HepG2 (cell line): ENCODE measurements around the gene MFSD11. TPM values are rescaled to one million over a fixed set of nuclear protein-coding genes. Genes with fewer than 3 reads are reported as not detected.

Experiments
- MIER3 ChIP-seq: IDR thresholded peaks from 2 replicates; pipeline ENCODE4 v1.6.1; 2016; ENCODE audit warnings: missing compliant biosample characterization, borderline replicate concordance
- PRPF4 ChIP-seq: fragments of 200-400 bp; formaldehyde crosslinking; IDR thresholded peaks from 2 replicates; pipeline ENCODE4 v1.6.1; 2016; ENCODE audit warnings: low read length, low read depth; ENCODE audit not compliant: poor library complexity, severe bottlenecking
- SNRNP70 ChIP-seq: fragments of 200-400 bp; formaldehyde crosslinking; IDR thresholded peaks from 2 replicates; pipeline ENCODE4 v1.6.1; 2017; ENCODE audit warnings: mild to moderate bottlenecking, low read depth, low read length, moderate library complexity
- TCF7 ChIP-seq: sonication (generic); IDR thresholded peaks from 2 replicates; pipeline ENCODE4 v1.6.1; 2016; ENCODE audit warnings: antibody characterized with exemption, low read depth
- ZNF83 ChIP-seq: sonication (generic); formaldehyde crosslinking; IDR thresholded peaks from 2 replicates; pipeline ENCODE4 v1.4.0; 2020; ENCODE audit warnings: missing genetic modification reagents, mild to moderate bottlenecking, borderline replicate concordance
- polyA plus RNA-seq, 8 experiments: library from polyadenylated mRNA; depleted of rRNA in 3 of 8; stranded (reverse) in 7 of 8; unstranded in 1 of 8; fragments of >200 nt; fragmentation: Illumina TruSeq in 4 of 8; extraction: Trizol in 4 of 8; gene quantifications; 2 replicates each; pipeline versions ENCODE4 v1.2.1 to v1.2.3, GENCODE V29; 2011 to 2016; ENCODE audit warnings: low read depth in 4 of 8, missing spikeins in 1 of 8, mixed read lengths in 1 of 8; ENCODE audit not compliant: insufficient read depth in 1 of 8
- total RNA-seq, 5 experiments: library from RNA; depleted of rRNA; stranded (reverse); fragments of >200 nt; fragmentation: Illumina TruSeq; extraction: Trizol; gene quantifications; 2 replicates each; pipeline ENCODE4 v1.2.3, GENCODE V29; 2016; ENCODE audit warnings: low read depth in 1 of 5
- TF ChIP-seq, protein P1 (sequence below): sonication (generic); formaldehyde crosslinking; IDR thresholded peaks from 2 replicates; pipeline ENCODE4 v1.5.1; 2020; ENCODE audit warnings: mild to moderate bottlenecking, missing genetic modification reagents, moderate library complexity
- TF ChIP-seq, protein P2 (sequence below): sonication (generic); formaldehyde crosslinking; IDR thresholded peaks from 2 replicates; pipeline ENCODE4 v1.4.0; 2020; ENCODE audit warnings: missing genetic modification reagents, mild to moderate bottlenecking, borderline replicate concordance
- TF ChIP-seq, protein P3 (sequence below): fragments of 450-650 bp; IDR thresholded peaks from 2 replicates; pipeline ENCODE4 v1.6.1; 2017; ENCODE audit warnings: mild to moderate bottlenecking
- TF ChIP-seq, protein P4 (sequence below): sonication (generic); formaldehyde crosslinking; IDR thresholded peaks from 2 replicates; pipeline ENCODE4; 2020; ENCODE audit warnings: missing genetic modification reagents, mild to moderate bottlenecking, borderline replicate concordance
- TF ChIP-seq, protein P5 (sequence below): sonication (generic); formaldehyde crosslinking; IDR thresholded peaks from 2 replicates; pipeline ENCODE4 v1.5.0; 2020; ENCODE audit warnings: missing genetic modification reagents

The MFSD11 gene
- total and polyA plus RNA-seq, 2 of the 13 experiments (the other 11 are each of a cell fraction or from before 2014, with no cell fraction given) = 26.1 to 36.3 TPM

DNA sequence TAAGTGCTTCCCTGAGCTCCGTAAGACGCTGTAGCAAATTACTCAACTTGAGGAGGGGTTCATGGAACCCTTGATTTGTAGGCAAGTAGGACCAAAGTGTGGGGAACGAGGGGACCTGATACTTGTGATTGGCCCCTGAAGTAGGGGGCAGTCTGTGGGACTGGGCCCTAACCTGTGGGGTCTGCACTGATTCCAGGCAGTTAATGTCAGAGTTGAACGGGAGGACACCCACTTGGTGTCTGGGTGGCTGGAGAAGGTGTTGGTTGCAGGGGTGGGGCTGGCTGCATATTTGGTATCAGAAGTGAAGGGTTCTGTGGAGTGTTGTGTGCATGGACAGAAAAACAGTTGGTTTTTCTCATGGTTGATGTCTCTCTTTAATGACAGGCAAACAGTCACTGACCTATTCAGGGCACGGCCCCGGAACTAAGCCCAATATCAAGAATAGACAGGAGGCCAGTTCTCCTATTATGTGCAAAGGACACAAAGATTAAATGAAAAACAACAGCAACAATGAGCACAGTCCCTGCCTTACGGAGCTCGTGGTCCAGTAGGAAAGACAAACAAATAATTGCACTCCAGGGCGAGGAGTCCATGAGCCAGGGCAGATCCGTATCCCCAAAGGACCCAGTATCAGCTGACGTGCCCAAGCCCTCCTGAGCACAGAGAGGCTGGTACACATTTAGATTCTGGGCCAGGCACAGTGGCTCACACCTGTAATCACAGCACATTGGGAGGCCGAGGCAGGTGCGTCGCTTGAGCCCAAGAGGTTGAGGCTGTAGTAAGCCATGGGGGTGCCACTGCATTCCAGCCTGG is 46.3 kb upstream of the MFSD11 start (continued):
- TF ChIP-seq, protein P1, sequence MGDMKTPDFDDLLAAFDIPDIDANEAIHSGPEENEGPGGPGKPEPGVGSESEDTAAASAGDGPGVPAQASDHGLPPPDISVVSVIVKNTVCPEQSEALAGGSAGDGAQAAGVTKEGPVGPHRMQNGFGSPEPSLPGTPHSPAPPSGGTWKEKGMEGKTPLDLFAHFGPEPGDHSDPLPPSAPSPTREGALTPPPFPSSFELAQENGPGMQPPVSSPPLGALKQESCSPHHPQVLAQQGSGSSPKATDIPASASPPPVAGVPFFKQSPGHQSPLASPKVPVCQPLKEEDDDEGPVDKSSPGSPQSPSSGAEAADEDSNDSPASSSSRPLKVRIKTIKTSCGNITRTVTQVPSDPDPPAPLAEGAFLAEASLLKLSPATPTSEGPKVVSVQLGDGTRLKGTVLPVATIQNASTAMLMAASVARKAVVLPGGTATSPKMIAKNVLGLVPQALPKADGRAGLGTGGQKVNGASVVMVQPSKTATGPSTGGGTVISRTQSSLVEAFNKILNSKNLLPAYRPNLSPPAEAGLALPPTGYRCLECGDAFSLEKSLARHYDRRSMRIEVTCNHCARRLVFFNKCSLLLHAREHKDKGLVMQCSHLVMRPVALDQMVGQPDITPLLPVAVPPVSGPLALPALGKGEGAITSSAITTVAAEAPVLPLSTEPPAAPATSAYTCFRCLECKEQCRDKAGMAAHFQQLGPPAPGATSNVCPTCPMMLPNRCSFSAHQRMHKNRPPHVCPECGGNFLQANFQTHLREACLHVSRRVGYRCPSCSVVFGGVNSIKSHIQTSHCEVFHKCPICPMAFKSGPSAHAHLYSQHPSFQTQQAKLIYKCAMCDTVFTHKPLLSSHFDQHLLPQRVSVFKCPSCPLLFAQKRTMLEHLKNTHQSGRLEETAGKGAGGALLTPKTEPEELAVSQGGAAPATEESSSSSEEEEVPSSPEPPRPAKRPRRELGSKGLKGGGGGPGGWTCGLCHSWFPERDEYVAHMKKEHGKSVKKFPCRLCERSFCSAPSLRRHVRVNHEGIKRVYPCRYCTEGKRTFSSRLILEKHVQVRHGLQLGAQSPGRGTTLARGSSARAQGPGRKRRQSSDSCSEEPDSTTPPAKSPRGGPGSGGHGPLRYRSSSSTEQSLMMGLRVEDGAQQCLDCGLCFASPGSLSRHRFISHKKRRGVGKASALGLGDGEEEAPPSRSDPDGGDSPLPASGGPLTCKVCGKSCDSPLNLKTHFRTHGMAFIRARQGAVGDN (CRISPR knock-in tag) = peak; percentile 88
- TF ChIP-seq, protein P2, sequence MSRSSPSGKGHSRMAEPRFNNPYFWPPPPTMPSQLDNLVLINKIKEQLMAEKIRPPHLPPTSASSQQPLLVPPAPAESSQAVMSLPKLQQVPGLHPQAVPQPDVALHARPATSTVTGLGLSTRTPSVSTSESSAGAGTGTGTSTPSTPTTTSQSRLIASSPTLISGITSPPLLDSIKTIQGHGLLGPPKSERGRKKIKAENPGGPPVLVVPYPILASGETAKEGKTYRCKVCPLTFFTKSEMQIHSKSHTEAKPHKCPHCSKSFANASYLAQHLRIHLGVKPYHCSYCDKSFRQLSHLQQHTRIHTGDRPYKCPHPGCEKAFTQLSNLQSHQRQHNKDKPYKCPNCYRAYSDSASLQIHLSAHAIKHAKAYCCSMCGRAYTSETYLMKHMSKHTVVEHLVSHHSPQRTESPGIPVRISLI (CRISPR knock-in tag) = peak; percentile 84
- TF ChIP-seq PRPF4 = no peak
- TF ChIP-seq, protein P3, sequence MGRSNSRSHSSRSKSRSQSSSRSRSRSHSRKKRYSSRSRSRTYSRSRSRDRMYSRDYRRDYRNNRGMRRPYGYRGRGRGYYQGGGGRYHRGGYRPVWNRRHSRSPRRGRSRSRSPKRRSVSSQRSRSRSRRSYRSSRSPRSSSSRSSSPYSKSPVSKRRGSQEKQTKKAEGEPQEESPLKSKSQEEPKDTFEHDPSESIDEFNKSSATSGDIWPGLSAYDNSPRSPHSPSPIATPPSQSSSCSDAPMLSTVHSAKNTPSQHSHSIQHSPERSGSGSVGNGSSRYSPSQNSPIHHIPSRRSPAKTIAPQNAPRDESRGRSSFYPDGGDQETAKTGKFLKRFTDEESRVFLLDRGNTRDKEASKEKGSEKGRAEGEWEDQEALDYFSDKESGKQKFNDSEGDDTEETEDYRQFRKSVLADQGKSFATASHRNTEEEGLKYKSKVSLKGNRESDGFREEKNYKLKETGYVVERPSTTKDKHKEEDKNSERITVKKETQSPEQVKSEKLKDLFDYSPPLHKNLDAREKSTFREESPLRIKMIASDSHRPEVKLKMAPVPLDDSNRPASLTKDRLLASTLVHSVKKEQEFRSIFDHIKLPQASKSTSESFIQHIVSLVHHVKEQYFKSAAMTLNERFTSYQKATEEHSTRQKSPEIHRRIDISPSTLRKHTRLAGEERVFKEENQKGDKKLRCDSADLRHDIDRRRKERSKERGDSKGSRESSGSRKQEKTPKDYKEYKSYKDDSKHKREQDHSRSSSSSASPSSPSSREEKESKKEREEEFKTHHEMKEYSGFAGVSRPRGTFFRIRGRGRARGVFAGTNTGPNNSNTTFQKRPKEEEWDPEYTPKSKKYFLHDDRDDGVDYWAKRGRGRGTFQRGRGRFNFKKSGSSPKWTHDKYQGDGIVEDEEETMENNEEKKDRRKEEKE = no peak
- peak; percentile 92 for TF ChIP-seq MIER3 (CRISPR knock-in tag)
- TF ChIP-seq TCF7 = 0 out of 2 replicates have a peak, but pooled peaks have one; percentile 26
- TF ChIP-seq, protein P4, sequence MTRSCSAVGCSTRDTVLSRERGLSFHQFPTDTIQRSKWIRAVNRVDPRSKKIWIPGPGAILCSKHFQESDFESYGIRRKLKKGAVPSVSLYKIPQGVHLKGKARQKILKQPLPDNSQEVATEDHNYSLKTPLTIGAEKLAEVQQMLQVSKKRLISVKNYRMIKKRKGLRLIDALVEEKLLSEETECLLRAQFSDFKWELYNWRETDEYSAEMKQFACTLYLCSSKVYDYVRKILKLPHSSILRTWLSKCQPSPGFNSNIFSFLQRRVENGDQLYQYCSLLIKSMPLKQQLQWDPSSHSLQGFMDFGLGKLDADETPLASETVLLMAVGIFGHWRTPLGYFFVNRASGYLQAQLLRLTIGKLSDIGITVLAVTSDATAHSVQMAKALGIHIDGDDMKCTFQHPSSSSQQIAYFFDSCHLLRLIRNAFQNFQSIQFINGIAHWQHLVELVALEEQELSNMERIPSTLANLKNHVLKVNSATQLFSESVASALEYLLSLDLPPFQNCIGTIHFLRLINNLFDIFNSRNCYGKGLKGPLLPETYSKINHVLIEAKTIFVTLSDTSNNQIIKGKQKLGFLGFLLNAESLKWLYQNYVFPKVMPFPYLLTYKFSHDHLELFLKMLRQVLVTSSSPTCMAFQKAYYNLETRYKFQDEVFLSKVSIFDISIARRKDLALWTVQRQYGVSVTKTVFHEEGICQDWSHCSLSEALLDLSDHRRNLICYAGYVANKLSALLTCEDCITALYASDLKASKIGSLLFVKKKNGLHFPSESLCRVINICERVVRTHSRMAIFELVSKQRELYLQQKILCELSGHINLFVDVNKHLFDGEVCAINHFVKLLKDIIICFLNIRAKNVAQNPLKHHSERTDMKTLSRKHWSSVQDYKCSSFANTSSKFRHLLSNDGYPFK (CRISPR knock-in tag) = no peak
- no peak for TF ChIP-seq ZNF83
- no peak for TF ChIP-seq SNRNP70
- TF ChIP-seq, protein P5, sequence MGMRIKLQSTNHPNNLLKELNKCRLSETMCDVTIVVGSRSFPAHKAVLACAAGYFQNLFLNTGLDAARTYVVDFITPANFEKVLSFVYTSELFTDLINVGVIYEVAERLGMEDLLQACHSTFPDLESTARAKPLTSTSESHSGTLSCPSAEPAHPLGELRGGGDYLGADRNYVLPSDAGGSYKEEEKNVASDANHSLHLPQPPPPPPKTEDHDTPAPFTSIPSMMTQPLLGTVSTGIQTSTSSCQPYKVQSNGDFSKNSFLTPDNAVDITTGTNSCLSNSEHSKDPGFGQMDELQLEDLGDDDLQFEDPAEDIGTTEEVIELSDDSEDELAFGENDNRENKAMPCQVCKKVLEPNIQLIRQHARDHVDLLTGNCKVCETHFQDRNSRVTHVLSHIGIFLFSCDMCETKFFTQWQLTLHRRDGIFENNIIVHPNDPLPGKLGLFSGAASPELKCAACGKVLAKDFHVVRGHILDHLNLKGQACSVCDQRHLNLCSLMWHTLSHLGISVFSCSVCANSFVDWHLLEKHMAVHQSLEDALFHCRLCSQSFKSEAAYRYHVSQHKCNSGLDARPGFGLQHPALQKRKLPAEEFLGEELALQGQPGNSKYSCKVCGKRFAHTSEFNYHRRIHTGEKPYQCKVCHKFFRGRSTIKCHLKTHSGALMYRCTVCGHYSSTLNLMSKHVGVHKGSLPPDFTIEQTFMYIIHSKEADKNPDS (CRISPR knock-in tag) = no peak
